Caco-2 (cell line): ENCODE results near the gene PIGO. TPM values are rescaled to one million over a fixed set of nuclear protein-coding genes. Genes with fewer than 3 reads are reported as not detected.
A peak's percentile ranks its signal among the peaks of the same experiment; 100 is the strongest.

Experiments
- BruUV-seq: library from RNA; stranded (reverse); fragments of 400-500 nt; replicated peaks from 2 replicates; lab custom pipeline; 2021; lab: Mats Ljungman, UMichigan
- CTCF ChIA-PET: fragments of 300-600 bp; sonication (Branson Sonifier 250); formaldehyde crosslinking; loops from one replicate; lab custom pipeline; 2022; ENCODE audit warnings: antibody characterized with exemption; lab: Charles Lee
- POLR2A ChIA-PET: fragments of 300-600 bp; sonication (Branson Sonifier 250); formaldehyde crosslinking; loops from one replicate; lab custom pipeline; 2022; ENCODE audit warnings: antibody characterized with exemption; lab: Charles Lee
- DNase-seq, 2 experiments: peaks; one replicate each; pipeline versions ENCODE4 v3.0.0 to v3.0.0-alpha.2; 2020 to 2022
- H3K27me3 ChIP-seq: replicated peaks from 2 replicates; pipeline ENCODE4 v1.6.0; 2011; ENCODE audit warnings: low read length; ENCODE audit not compliant: control insufficient read depth, insufficient read depth
- H3K36me3 ChIP-seq: 2 replicates; pipeline ENCODE4 v1.5.1; 2011; ENCODE audit warnings: low read length; ENCODE audit not compliant: control insufficient read depth, insufficient read depth
- H3K4me1 ChIP-seq: fragments of 250-450 bp; sonication (Bioruptor Pico); 2 replicates; pipeline ENCODE4 v1.5.1; 2020; ENCODE audit warnings: mild to moderate bottlenecking
- H3K4me3 ChIP-seq: 2 replicates; pipeline ENCODE4 v1.5.1; 2011; ENCODE audit warnings: low read depth, mild to moderate bottlenecking, control low read depth, low read length
- H3K9me3 ChIP-seq: fragments of 250-450 bp; sonication (Bioruptor Pico); 2 replicates; pipeline ENCODE4 v1.5.1; 2020; ENCODE audit warnings: mild to moderate bottlenecking, moderate library complexity
- H3K27ac Mint-ChIP-seq: one replicate; pipeline ENCODE4 v1.8.0; 2022; ENCODE audit warnings: mixed read lengths; ENCODE audit not compliant: unreplicated experiment
- H3K27me3 Mint-ChIP-seq: one replicate; pipeline ENCODE4 v1.8.0; 2022; ENCODE audit warnings: mixed read lengths; ENCODE audit not compliant: insufficient read depth, unreplicated experiment
- H3K36me3 Mint-ChIP-seq: one replicate; pipeline ENCODE4 v1.8.0; 2022; ENCODE audit warnings: mild to moderate bottlenecking, mixed read lengths; ENCODE audit not compliant: insufficient read depth, unreplicated experiment
- H3K4me1 Mint-ChIP-seq: one replicate; pipeline ENCODE4 v1.8.0; 2022; ENCODE audit warnings: low read depth, mixed read lengths; ENCODE audit not compliant: unreplicated experiment
- H3K4me3 Mint-ChIP-seq: one replicate; pipeline ENCODE4 v1.8.0; 2022; ENCODE audit warnings: mild to moderate bottlenecking, moderate library complexity, mixed read lengths; ENCODE audit not compliant: unreplicated experiment
- H3K9me3 Mint-ChIP-seq: one replicate; pipeline ENCODE4 v1.8.0; 2022; ENCODE audit warnings: mixed read lengths; ENCODE audit not compliant: unreplicated experiment
- CTCF ChIP-seq, 2 experiments: fragments of 200-600 bp in 1 of 2; IDR thresholded peaks; 1 replicate in 1 of 2; 2 replicates in 1 of 2; pipeline versions ENCODE4 v1.5.1 to v1.8.0; 2011 to 2022; ENCODE audit warnings: antibody characterized with exemption in 1 of 2, control low read depth in 1 of 2, inconsistent platforms in 1 of 2, low read depth in 1 of 2, low read length in 1 of 2, mild to moderate bottlenecking in 1 of 2, moderate library complexity in 1 of 2; ENCODE audit not compliant: insufficient read depth in 1 of 2, severe bottlenecking in 1 of 2, unreplicated experiment in 1 of 2
- intact Hi-C: fragments of 100-400 bp; cut with micrococcal nuclease; formaldehyde crosslinking; loops from one replicate; pipeline ENCODE4 v1.10.0; 2022; ENCODE audit not compliant: unreplicated experiment
- total RNA-seq: library from RNA; stranded (reverse); gene quantifications from 2 replicates; pipeline ENCODE4 v1.2.3, GENCODE V29; 2022

PIGO gene
- total RNA-seq, 1 experiment from 2014 or later = 38.7 TPM

- no peak for DNase-seq
- Mint-ChIP-seq H3K4me1 (no peaks in the 10 kb centered on the region), H3K36me3 (peaks cover 28% of the 10 kb centered on the region), H3K4me3 (peak overlapping the region; percentile 99), H3K27ac (peak overlapping the region; percentile 99), H3K27me3 (no peaks in the 10 kb centered on the region), H3K9me3 (no peaks in the 10 kb centered on the region)
- Histone ChIP-seq H3K4me1 (no peaks in the 10 kb centered on the region; the same call in 1 of the 2 replicates), H3K27me3 (no peaks in the 10 kb centered on the region), H3K4me3 (peak overlapping the region; percentile 78), H3K9me3 (no peaks in the 10 kb centered on the region), H3K36me3 (peaks cover 2% of the 10 kb centered on the region)
- BruUV-seq = TSS peak; percentile 52
- intact Hi-C loops = loop anchor here (1.0 kb wide), 2 partner anchors 8 to 12 kb away; partner anchors contain the start of gene ATOSB
- TF ChIP-seq CTCF (IDR thresholded peaks at IDR 0.05; ENCODE audit: insufficient read depth in 1 of 2, low read depth in 1 of 2, low read length in 1 of 2, severe bottlenecking in 1 of 2, unreplicated experiment in 1 of 2) = no peak
- CTCF ChIA-PET = interaction anchor here (0.6 to 1.5 kb wide), 7 partner anchors 8 to 959 kb away, joined by 3 to 7 read pairs (median 4); partner anchors contain the start of genes ATOSB and FANCG
- POLR2A ChIA-PET = interaction anchor here (0.7 to 2.0 kb wide), 6 partner anchors 7 to 58 kb away, joined by 7 to 26 read pairs (median 12); partner anchors contain the start of genes ATOSB, FANCG, UNC13B and VCP
These were observed 7.3 kb upstream of the PIGO start for GRCh38 chr9:35103660-35104191.

GRCh38 chr9:35102769-35103659, 6.6 kb upstream of the PIGO start, which contains the start of gene STOML2:
STOML2 (minus strand) TSS chr9:35103131; CDS start chr9:35103094, 37 bp downstream.
- Mint-ChIP-seq H3K27me3 (no peaks in the 10 kb centered on the region), H3K4me1 (no peaks in the 10 kb centered on the region), H3K4me3 (peak within 1 kb of the TSS; percentile 99), H3K36me3 (peaks cover 28% of the 10 kb centered on the region), H3K9me3 (no peaks in the 10 kb centered on the region), H3K27ac (peak within 1 kb of the TSS; percentile 99)
- Histone ChIP-seq H3K9me3 (no peaks in the 10 kb centered on the region), H3K4me1 (no peaks in the 10 kb centered on the region; the same call in 1 of the 2 replicates), H3K36me3 (peaks cover 2% of the 10 kb centered on the region), H3K4me3 (peak within 1 kb of the TSS; percentile 78), H3K27me3 (no peaks in the 10 kb centered on the region)
- intact Hi-C loops = loop anchor here (1.0 kb wide), 2 partner anchors 8 to 12 kb away; partner anchors contain the start of gene ATOSB
- ChIA-PET POLR2A (interaction anchor here (0.7 to 2.0 kb wide), 6 partner anchors 8 to 59 kb away, joined by 7 to 26 read pairs (median 12); partner anchors contain the start of genes ATOSB, FANCG, UNC13B and VCP), CTCF (interaction anchor here (0.6 to 1.5 kb wide), 7 partner anchors 8 to 203 kb away, joined by 3 to 7 read pairs (median 4); partner anchors contain the start of genes ATOSB and FANCG)
- DNase-seq = peak; percentile 93 to 95
- no TSS peak for BruUV-seq
- TF ChIP-seq CTCF (IDR thresholded peaks at IDR 0.05; ENCODE audit: insufficient read depth in 1 of 2, low read depth in 1 of 2, low read length in 1 of 2, severe bottlenecking in 1 of 2, unreplicated experiment in 1 of 2) = no peak

GRCh38 chr9:35102465-35102768, 6.0 kb upstream of the PIGO start:
- Mint-ChIP-seq H3K4me3 (peak overlapping the region; percentile 99), H3K9me3 (no peaks in the 10 kb centered on the region), H3K27ac (peak overlapping the region; percentile 99), H3K36me3 (peaks cover 28% of the 10 kb centered on the region), H3K4me1 (no peaks in the 10 kb centered on the region), H3K27me3 (no peaks in the 10 kb centered on the region)
- Histone ChIP-seq H3K9me3 (no peaks in the 10 kb centered on the region), H3K4me3 (peak overlapping the region; percentile 78), H3K4me1 (no peaks in the 10 kb centered on the region; the same call in 1 of the 2 replicates), H3K36me3 (peaks cover 2% of the 10 kb centered on the region), H3K27me3 (no peaks in the 10 kb centered on the region)
- BruUV-seq = TSS peak; percentile 73
- ChIA-PET POLR2A (interaction anchor here (1.3 to 2.0 kb wide), 5 partner anchors 9 to 60 kb away, joined by 8 to 26 read pairs (median 14); partner anchors contain the start of genes ATOSB, FANCG, UNC13B and VCP), CTCF (interaction anchor here (0.6 to 1.5 kb wide), 5 partner anchors 9 to 203 kb away, joined by 3 to 7 read pairs (median 4); partner anchors contain the start of genes ATOSB and FANCG)
- no peak for DNase-seq
- TF ChIP-seq CTCF (IDR thresholded peaks at IDR 0.05; ENCODE audit: insufficient read depth in 1 of 2, low read depth in 1 of 2, low read length in 1 of 2, severe bottlenecking in 1 of 2, unreplicated experiment in 1 of 2) = no peak
- intact Hi-C loops = no loop called here
